Skin epidermis (tissue), 12 donors: ENCODE data around the gene GSAP.
A peak's percentile ranks its signal among the peaks of the same experiment; 100 is the strongest.
"Not testable (repeated sequence)": the region's sequence is repeated elsewhere in the genome, so short reads cannot be mapped to it uniquely, and the experiment has no call there.

Experiments
- H3K27ac ChIP-seq, 21 experiments: fragments of 200-600 bp; sonication (generic) in 11 of 21; one replicate each; pipeline ENCODE4 v1.5.0; 2020; ENCODE audit warnings: mild to moderate bottlenecking in 3 of 21, inconsistent platforms in 2 of 21, moderate library complexity in 2 of 21
- H3K4me3 ChIP-seq, 7 experiments: fragments of 200-600 bp; sonication (generic) in 2 of 7; one replicate each; pipeline ENCODE4 v1.5.0; 2020; ENCODE audit warnings: inconsistent platforms in 2 of 7, mild to moderate bottlenecking in 2 of 7, moderate library complexity in 1 of 7

Gene GSAP

GRCh38 chr7:77309714-77310220 is 106.4 kb downstream of the GSAP start:
- no peak overlapping the region for H3K4me3 ChIP-seq
- peak overlapping the region in 2 of 21 experiments; percentile 5 to 44 for H3K27ac ChIP-seq

- Histone ChIP-seq H3K4me3 (no peak overlapping the region), H3K27ac (peak overlapping the region in 10 of 21 experiments; percentile 22 to 67 (median 46))
Measured at GRCh38 chr7:77308792-77309191, 107.4 kb downstream of the GSAP start.

- H3K27ac ChIP-seq, result no peak overlapping the region
Measured at GRCh38 chr7:77306231-77307067, 109.7 kb downstream of the GSAP start.

GRCh38 chr7:77295549-77295948 is 120.6 kb downstream of the GSAP start:
- Histone ChIP-seq H3K27ac (no peak overlapping the region), H3K4me3 (no peak overlapping the region)

More at GRCh38 chr7:77306231-77307067, 109.7 kb downstream of the GSAP start:
- H3K4me3 ChIP-seq, result no peak overlapping the region

DNA sequence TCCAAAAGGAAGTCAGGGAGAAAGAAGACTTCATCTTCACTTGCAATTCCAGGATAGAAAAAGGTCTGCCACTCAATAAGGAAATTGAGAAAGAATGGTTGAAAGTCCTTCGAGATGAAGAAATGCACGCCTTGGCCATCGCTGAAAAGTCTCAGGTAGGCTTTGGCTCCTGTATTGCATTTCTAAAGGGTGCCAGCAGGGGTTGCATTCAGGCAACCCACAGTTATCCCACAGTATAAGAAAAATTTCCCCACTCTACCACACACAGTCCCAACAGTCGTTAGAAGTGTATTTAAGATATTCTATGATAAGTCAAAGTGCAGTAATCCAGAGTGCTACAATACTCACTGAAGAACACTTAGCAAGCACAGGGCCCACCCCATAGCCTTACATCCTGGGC is 123.1 kb downstream of the GSAP start:
- H3K4me3 ChIP-seq, result no peak overlapping the region

GRCh38 chr7:77290425-77290824 is 125.7 kb downstream of the GSAP start:
- no peak overlapping the region for H3K4me3 ChIP-seq
- no peak overlapping the region for H3K27ac ChIP-seq

More for the DNA sequence above, 123.1 kb downstream of the GSAP start:
- H3K27ac ChIP-seq, result no peak overlapping the region

- Histone ChIP-seq H3K4me3 (no peak overlapping the region), H3K27ac (no peak overlapping the region)
Measured at GRCh38 chr7:77289387-77289786, 126.8 kb downstream of the GSAP start.

- H3K27ac ChIP-seq, result no peak overlapping the region
- H3K4me3 ChIP-seq, result no peak overlapping the region
Measured at GRCh38 chr7:77288676-77289320, 127.4 kb downstream of the GSAP start.

DNA sequence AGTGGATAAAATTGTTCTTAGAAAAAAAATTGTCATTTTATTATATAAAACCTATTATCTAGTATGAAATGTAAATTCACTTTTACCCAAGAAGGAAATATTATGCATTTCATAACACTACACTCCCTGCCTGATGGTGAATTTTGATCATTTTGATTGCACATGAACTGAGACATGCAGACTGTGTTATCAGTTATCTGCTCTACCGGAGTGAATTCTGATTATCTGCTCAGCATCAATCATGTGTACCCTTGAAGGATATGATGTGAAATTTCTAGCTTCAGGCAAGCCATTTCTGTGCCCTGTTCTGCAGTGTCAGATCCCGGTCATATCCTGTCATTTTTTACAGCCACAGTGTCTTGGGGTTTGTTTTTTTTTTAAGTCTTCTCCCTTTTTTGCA is 131.5 kb downstream of the GSAP start:
- H3K27ac ChIP-seq, result no peak overlapping the region
- no peak overlapping the region for H3K4me3 ChIP-seq

GRCh38 chr7:77284005-77284404 is 132.1 kb downstream of the GSAP start:
- Histone ChIP-seq H3K4me3 (peak overlapping the region in 1 of 7 experiments; percentile 9), H3K27ac (peak overlapping the region in 2 of 21 experiments; percentile 21 to 41)

DNA sequence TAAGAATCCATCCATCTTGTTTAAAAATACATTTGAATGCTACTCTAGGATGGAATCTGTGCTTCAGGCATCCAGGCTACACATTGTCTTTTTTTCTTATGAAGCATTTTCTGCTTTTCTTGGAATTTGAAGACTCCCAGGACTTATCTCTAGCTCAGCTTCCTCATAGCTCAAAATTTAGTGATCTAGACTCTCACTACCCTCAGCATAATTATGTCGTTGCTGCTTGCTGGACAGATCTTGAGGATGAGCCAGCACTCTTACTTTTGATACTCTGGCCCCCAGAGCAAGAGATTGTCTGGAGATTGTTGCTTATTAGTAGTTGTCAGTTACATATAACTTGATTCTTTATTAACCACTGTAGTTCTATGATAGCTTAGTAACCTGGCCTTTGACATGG is 133.3 kb downstream of the GSAP start:
- Histone ChIP-seq H3K27ac (no peak overlapping the region), H3K4me3 (peak overlapping the region in 1 of 7 experiments; percentile 9)

DNA sequence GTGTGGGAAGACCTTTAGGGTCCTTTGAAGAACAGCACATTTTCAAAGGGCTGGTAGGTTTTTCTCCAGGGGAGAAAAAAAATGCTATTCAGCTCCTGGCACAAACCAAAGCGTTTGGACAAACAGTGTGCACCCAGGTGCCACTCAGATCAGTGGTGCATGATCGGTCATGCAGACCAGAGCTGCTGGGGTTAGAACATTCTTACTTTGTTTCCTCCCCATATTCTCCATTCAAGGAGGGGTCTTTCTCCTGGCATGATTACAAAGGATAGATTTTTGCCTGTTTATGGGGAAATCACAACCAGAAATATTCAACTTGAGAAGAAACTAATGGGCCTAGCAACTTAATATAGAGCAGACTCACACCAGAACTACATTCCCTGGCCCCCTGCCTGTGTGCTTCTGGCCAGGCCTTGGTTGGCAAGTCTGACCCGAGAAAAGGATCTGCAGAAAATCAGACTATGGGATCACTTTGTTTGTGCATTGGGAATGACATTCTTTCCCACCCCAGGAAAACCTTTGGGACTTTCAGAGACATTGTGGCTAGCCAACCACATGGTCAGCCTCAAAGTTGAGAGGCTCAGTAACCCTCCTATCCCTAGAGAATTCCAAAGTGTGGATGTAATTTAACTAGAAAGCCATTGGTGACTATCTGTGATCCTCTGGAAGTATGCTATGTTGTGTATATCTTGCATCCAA is 134.2 kb downstream of the GSAP start:
- Histone ChIP-seq H3K4me3 (peak overlapping the region in 1 of 7 experiments; percentile 9), H3K27ac (no peak overlapping the region)

DNA sequence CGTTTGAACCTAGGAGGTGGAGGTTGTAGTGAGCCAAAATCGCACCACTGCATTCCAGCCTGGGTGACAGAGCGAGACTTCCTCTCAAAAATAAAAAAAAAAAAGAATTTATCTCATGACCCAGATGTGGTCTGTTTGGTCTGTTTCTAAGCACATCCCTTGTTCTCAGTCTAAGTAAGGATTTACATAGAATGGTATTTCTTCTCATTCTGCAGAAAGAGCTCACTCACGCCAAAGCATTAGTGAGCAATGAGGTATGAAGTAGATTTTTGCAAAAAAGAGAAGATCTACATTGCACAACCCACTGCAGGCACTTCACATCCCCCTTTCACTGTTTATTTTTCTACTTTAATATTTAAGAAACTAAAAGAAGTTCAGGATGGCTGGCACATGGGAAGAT is 140.0 kb downstream of the GSAP start:
- H3K27ac ChIP-seq, result no peak overlapping the region

GRCh38 chr7:77275663-77276062 is 140.5 kb downstream of the GSAP start:
- H3K4me3 ChIP-seq, H3K27ac ChIP-seq: not testable (repeated sequence)

More for the DNA sequence above, 140.0 kb downstream of the GSAP start:
- H3K4me3 ChIP-seq, result no peak overlapping the region

GRCh38 chr7:77271766-77272165 is 144.4 kb downstream of the GSAP start:
- Histone ChIP-seq H3K4me3 (no peak overlapping the region), H3K27ac (no peak overlapping the region)

DNA sequence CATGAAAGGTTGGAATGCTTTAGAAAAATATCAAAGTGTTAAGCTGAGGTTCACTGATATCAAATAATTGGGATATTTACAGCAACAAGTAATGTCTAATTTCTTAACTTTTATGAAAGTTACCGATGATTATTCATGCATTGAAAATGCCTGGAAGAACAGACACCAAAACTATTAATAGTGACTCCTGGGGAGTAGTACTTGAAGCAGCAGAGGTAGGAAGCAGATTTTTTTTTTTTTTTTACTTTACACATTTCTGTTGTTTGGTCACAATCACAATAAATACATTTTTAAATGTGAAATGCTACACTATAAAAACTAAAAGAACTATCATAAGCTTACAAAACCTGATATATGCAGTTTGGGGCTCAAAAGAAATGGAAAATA is 146.1 kb downstream of the GSAP start:
- no peak overlapping the region for H3K4me3 ChIP-seq

DNA sequence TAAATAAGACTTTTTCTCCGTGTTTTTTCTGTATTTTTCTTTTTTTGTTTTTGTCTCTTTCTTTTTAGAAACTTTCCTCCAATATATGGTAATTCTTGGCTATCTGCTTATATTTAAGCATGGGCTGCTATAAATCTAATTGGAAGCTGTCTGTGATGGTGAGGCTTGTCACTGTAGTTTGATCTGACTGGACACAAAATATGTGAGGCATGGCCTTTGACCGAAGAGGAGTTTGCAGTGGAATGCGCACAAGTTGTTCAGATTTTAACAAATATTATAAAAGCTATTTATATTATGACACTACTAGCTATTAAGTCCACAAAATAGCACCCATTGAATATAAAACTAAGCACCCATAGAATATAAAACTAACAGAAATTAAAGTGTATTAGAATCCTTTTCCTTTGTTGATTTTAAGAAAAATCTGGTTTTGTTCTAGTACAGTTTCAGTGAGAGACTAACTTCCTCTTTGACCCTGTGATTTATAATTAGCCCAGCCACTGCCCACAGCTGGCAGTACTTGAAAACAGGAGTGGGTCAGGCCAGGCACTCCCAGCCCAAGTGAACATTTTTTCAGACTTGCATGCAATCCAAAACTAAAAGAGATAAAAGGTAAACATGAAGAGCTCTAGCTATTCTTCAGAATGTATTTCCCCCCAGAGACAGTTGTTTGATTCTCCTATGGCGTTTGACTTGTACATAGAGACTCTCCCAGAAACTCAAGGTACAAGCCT is 146.6 kb downstream of the GSAP start:
- Histone ChIP-seq H3K27ac (peak overlapping the region in 1 of 21 experiments; percentile 51), H3K4me3 (no peak overlapping the region)

More for the DNA sequence above, 146.1 kb downstream of the GSAP start:
- no peak overlapping the region for H3K27ac ChIP-seq

DNA sequence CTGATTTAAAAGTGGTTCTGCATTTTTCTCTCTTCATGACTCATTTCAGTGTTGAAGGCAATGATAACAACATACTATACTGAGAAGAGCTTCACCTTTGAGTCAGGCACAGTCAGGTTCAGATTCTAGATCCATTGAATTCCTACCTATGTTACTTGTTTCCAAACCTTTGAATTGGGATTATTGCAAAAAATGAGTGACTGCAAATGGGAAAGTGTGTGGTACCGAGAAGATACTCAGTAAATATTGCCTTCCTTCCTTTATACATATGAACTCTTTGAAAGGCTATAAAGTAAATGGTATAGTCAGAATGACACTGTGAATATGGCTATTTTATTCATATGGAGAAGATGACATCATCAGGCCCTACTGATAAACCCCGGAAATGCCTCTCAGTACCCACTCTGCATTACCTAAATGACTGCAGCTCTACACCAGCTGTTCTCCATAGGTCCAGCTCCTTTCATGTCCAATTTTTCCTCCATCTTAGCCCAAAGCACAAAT is 149.8 kb downstream of the GSAP start:
- H3K27ac ChIP-seq, result no peak overlapping the region
- no peak overlapping the region for H3K4me3 ChIP-seq

- no peak overlapping the region for H3K4me3 ChIP-seq
- no peak overlapping the region for H3K27ac ChIP-seq
Measured at GRCh38 chr7:77265666-77266065, 150.5 kb downstream of the GSAP start.
